ENCODE data around the gene KIAA0408. TPM values are rescaled to one million over a fixed set of nuclear protein-coding genes. Genes with fewer than 3 reads are reported as not detected.
"Not testable (repeated sequence)": the region's sequence is repeated elsewhere in the genome, so short reads cannot be mapped to it uniquely, and the experiment has no call there.

The KIAA0408 gene
- total and polyA plus RNA-seq, 7 donors, result 0.46 to 103 (median 27.3) TPM

GRCh38 chr6:127415096-127415495 lies 44.1 kb downstream of the KIAA0408 start:
- H3K36me3 ChIP-seq, result no peaks in the 10 kb centered on the region
- WGBS, 2 donors, result 92 to 94% methylated on average over 2 of the region's 2 CpGs
- no peak for DNase-seq
- no peaks in the 10 kb centered on the region for H3K27me3 ChIP-seq
- intact Hi-C loops (cut with DNase I), result loop anchor here (10.0 kb wide), 1 partner anchor 50 kb away; no protein-coding TSS in a partner anchor
- no peaks in the 10 kb centered on the region for H3K9me3 ChIP-seq
- no peak overlapping the region for H3K4me3 ChIP-seq
- no peak for TF ChIP-seq POLR2AphosphoS5 (IDR thresholded peaks at IDR 0.05)
- TF ChIP-seq CTCF (IDR thresholded peaks at IDR 0.05), result no peak
- no peak for TF ChIP-seq POLR2A (IDR thresholded peaks at IDR 0.05)
- no peak for TF ChIP-seq EP300 (IDR thresholded peaks at IDR 0.05)
- peaks cover 0 to 1% (median under 1%) of the 10 kb centered on the region in 4 donors for H3K4me1 ChIP-seq
- no peak overlapping the region for H3K27ac ChIP-seq

GRCh38 chr6:127413123-127413522 lies 46.1 kb downstream of the KIAA0408 start:
- H3K27ac ChIP-seq, H3K4me3 ChIP-seq, DNase-seq, H3K9me3 ChIP-seq, H3K27me3 ChIP-seq, H3K4me1 ChIP-seq, H3K36me3 ChIP-seq: not testable (repeated sequence)
- intact Hi-C loops (cut with DNase I), result loop anchor here (10.0 kb wide), 1 partner anchor 48 kb away; no protein-coding TSS in a partner anchor
- 23 to 71% methylated on average over 4 of the region's 4 CpGs for WGBS, 2 donors

- not testable (repeated sequence) for H3K27me3 ChIP-seq, H3K27ac ChIP-seq, H3K4me3 ChIP-seq, H3K4me1 ChIP-seq, H3K36me3 ChIP-seq, DNase-seq, H3K9me3 ChIP-seq
- intact Hi-C loops (cut with DNase I), result loop anchor here (10.0 kb wide), 1 partner anchor 47 kb away; no protein-coding TSS in a partner anchor
- 95% methylated on average over 8 of the region's 8 CpGs for WGBS, 2 donors
Measured at GRCh38 chr6:127412016-127412415, 47.2 kb downstream of the KIAA0408 start.

Small RNA genes lying within 50 kb of the gene (small RNA-seq; reads per million reads assigned to genes)
- 0 reads per million in 3 donors for gene KIAA0408

Other genes starting within 250 kb of the KIAA0408 start
- gene RNF146, start 192.5 kb downstream of the KIAA0408 start, total RNA-seq, result 10 to 100 TPM; 66.2 to 83.4 (median 74.1) TPM
- gene RNF146, start 192.5 kb downstream of the KIAA0408 start, polyA plus RNA-seq, result 10 to 100 TPM; 18.5 to 29.4 (median 20.0) TPM
- gene ECHDC1, start 115.8 kb downstream of the KIAA0408 start, total RNA-seq, result 10 to 100 TPM; 77.3 to 97.1 (median 83.5) TPM
- gene ECHDC1, start 115.8 kb downstream of the KIAA0408 start, polyA plus RNA-seq, result 10 to 100 TPM; 48.6 to 66.6 (median 58.4) TPM
- not detected for gene C6orf58, start 117.8 kb upstream of the KIAA0408 start, total RNA-seq
- not detected for gene C6orf58, start 117.8 kb upstream of the KIAA0408 start, polyA plus RNA-seq

Measured in sigmoid colon (tissue), 7 donors.